K562 (cell line): ENCODE data around the gene NUP160. TPM values are rescaled to one million over a fixed set of nuclear protein-coding genes. Genes with fewer than 3 reads are reported as not detected.

ENCODE experiments used
- ATAC-seq: fragments of 200-7000 bp; cut with Tn5 transposase; 3 replicates; pipeline ENCODE4 v1.9.1; 2020; ENCODE audit warnings: moderate library complexity
- BruUV-seq: library from RNA; stranded (reverse); fragments of 400-500 nt; replicated peaks from 2 replicates; lab custom pipeline; 2021; lab: Mats Ljungman, UMichigan
- CTCF ChIA-PET: fragments of 300-600 bp; formaldehyde crosslinking; extraction: SDS; loops from one replicate; lab custom pipeline; 2021; ENCODE audit warnings: low intra/inter-chr PET ratio; lab: Yijun Ruan, JAX
- POLR2A ChIA-PET: fragments of 300-600, 350-650 bp; sonication (Branson Sonifier 250); formaldehyde crosslinking; extraction: SDS; loops from one replicate; lab custom pipeline; 2021; ENCODE audit warnings: antibody characterized with exemption, inconsistent platforms; lab: Yijun Ruan, JAX
- DNase-seq, 4 experiments: peaks; one replicate each; pipeline versions ENCODE4 v3.0.0 to v3.0.0-alpha.2; 2011 to 2018; ENCODE audit warnings: low spot score in 3 of 4, mixed read lengths in 3 of 4; ENCODE audit errors: extremely low read depth in 1 of 4
- FAIRE-seq: peaks from 2 replicates; lab custom pipeline; 2011; peaks lifted over from hg19 to GRCh38; lab: Jason Lieb, UNC
- H2AFZ ChIP-seq: 2 replicates; pipeline ENCODE4 v1.6.0; 2011; ENCODE audit warnings: low read depth, low read length, control low read depth, inconsistent platforms
- H3K27ac ChIP-seq: fragments of 200-600 bp; 3 replicates; pipeline ENCODE4 v1.8.0; 2011; ENCODE audit warnings: low read depth, mild to moderate bottlenecking, control low read depth, inconsistent platforms, low read length, moderate library complexity, mixed read lengths; ENCODE audit errors: extremely low read depth
- H3K27me3 ChIP-seq, 2 experiments: fragments of 300-600 bp in 1 of 2; 2 replicates in 1 of 2; 3 replicates in 1 of 2; pipeline versions ENCODE4 v1.6.0 to v1.8.0; 2011; ENCODE audit warnings: inconsistent platforms in 2 of 2, low read length in 2 of 2, mild to moderate bottlenecking in 1 of 2, mixed read lengths in 1 of 2, moderate library complexity in 1 of 2; ENCODE audit not compliant: control insufficient read depth in 2 of 2, insufficient read depth in 2 of 2
- H3K36me3 ChIP-seq: fragments of 300-600 bp; 3 replicates; pipeline ENCODE4 v1.8.0; 2011; ENCODE audit warnings: mild to moderate bottlenecking, low read length, inconsistent platforms; ENCODE audit not compliant: control insufficient read depth, insufficient read depth
- H3K4me1 ChIP-seq, 2 experiments: fragments of 200-600 bp in 1 of 2; replicated peaks in 1 of 2; 2 replicates in 1 of 2; 3 replicates in 1 of 2; pipeline versions ENCODE4 v1.5.1 to v1.8.0; 2011; ENCODE audit warnings: inconsistent platforms in 2 of 2, low read length in 2 of 2, mild to moderate bottlenecking in 1 of 2, mixed read lengths in 1 of 2, moderate library complexity in 1 of 2; ENCODE audit not compliant: control insufficient read depth in 2 of 2, insufficient read depth in 2 of 2
- H3K4me2 ChIP-seq: 2 replicates; pipeline ENCODE4 v1.6.1; 2011; ENCODE audit warnings: low read length, control low read depth, inconsistent platforms, mixed read lengths; ENCODE audit not compliant: insufficient read depth
- H3K4me3 ChIP-seq: fragments of 200-600 bp; sonication (generic), shearing (Covaris generic); 2 replicates; pipeline ENCODE4 v1.5.1; 2016; ENCODE audit warnings: control low read depth, inconsistent platforms
- H3K79me2 ChIP-seq: fragments of 200-600 bp; 3 replicates; pipeline ENCODE4 v1.8.0; 2011; ENCODE audit warnings: low read length, inconsistent platforms; ENCODE audit not compliant: control insufficient read depth, insufficient read depth
- H3K9ac ChIP-seq, 2 experiments: 2 replicates each; pipeline versions ENCODE4 v1.6.0 to v1.6.1; 2011; ENCODE audit warnings: low read depth in 2 of 2, low read length in 2 of 2, control low read depth in 1 of 2, inconsistent platforms in 1 of 2, mild to moderate bottlenecking in 1 of 2, mixed read lengths in 1 of 2; ENCODE audit not compliant: insufficient read depth in 1 of 2
- H3K9me1 ChIP-seq: one replicate; pipeline ENCODE4 v1.6.0; 2011; ENCODE audit warnings: inconsistent platforms, mild to moderate bottlenecking, low read length, moderate library complexity; ENCODE audit not compliant: control insufficient read depth, insufficient read depth
- H3K9me3 ChIP-seq: replicated peaks from 2 replicates; pipeline ENCODE4 v1.5.1; 2011; ENCODE audit warnings: low read depth, low read length, inconsistent platforms; ENCODE audit not compliant: control insufficient read depth, insufficient read depth
- H4K20me1 ChIP-seq: replicated peaks from 2 replicates; pipeline ENCODE4 v1.6.1; 2011; ENCODE audit warnings: low read length, inconsistent platforms, mixed read lengths; ENCODE audit not compliant: control insufficient read depth, insufficient read depth
- AFF1 ChIP-seq, 2 experiments: fragments of 450-650 bp; IDR thresholded peaks; 2 replicates each; pipeline ENCODE4 v1.6.1; 2018; ENCODE audit warnings: mild to moderate bottlenecking in 2 of 2, low read depth in 1 of 2; ENCODE audit not compliant: partially characterized antibody in 2 of 2
- ARID1B ChIP-seq: fragments of 450-650 bp; IDR thresholded peaks from 2 replicates; pipeline ENCODE4 v1.6.1; 2016; ENCODE audit warnings: antibody characterized with exemption, mild to moderate bottlenecking, inconsistent platforms
- ATF4 ChIP-seq: fragments of 450-650 bp; formaldehyde crosslinking; IDR thresholded peaks from 2 replicates; pipeline ENCODE4 v1.4.0; 2022; ENCODE audit warnings: mild to moderate bottlenecking, moderate library complexity
- BDP1 ChIP-seq: IDR thresholded peaks from 3 replicates; pipeline ENCODE4 v1.6.1; 2011; ENCODE audit not compliant: insufficient read length, insufficient read depth
- ESRRA ChIP-seq: fragments of 450-650 bp; IDR thresholded peaks from 2 replicates; pipeline ENCODE4 v1.6.1; 2014; ENCODE audit warnings: low read depth, mild to moderate bottlenecking, moderate library complexity, borderline replicate concordance
- NR1H2 ChIP-seq: sonication (generic); formaldehyde crosslinking; IDR thresholded peaks from 2 replicates; pipeline ENCODE4 v1.4.0; 2020; ENCODE audit warnings: mild to moderate bottlenecking, missing genetic modification reagents
- PML ChIP-seq: IDR thresholded peaks from 2 replicates; pipeline ENCODE4 v1.6.1; 2012; ENCODE audit warnings: low read length, inconsistent platforms
- TBL1XR1 ChIP-seq, 2 experiments: IDR thresholded peaks; 2 replicates each; pipeline ENCODE4 v1.6.1; 2012; ENCODE audit warnings: improper control_type of control experiment in 2 of 2, low read length in 2 of 2, mild to moderate bottlenecking in 1 of 2
- TCF7L2 ChIP-seq: fragments of 150-350 bp; IDR thresholded peaks from 2 replicates; pipeline ENCODE4 v1.6.1; 2016; ENCODE audit warnings: low read depth, mild to moderate bottlenecking, low read length, moderate library complexity
- ZBTB43 ChIP-seq: sonication (generic); formaldehyde crosslinking; IDR thresholded peaks from 2 replicates; pipeline ENCODE4 v1.8.0; 2023; ENCODE audit warnings: mild to moderate bottlenecking, missing genetic modification reagents
- ZNF280B ChIP-seq: fragments of 250-450 bp; sonication (Bioruptor Pico); IDR thresholded peaks from 2 replicates; pipeline ENCODE4 v1.5.1; 2021; ENCODE audit warnings: mild to moderate bottlenecking
- ZNF76 ChIP-seq: fragments of 250-450 bp; sonication (Bioruptor Pico); IDR thresholded peaks from 2 replicates; pipeline ENCODE4 v1.4.0; 2020; ENCODE audit warnings: mild to moderate bottlenecking, moderate library complexity, borderline replicate concordance
- WGBS: fragments of 100-300 bp; shearing (Covaris generic); methylation state at CpG from one replicate; pipeline ENCODE4 v1.1.6; 2016; ENCODE audit warnings: low coverage, mixed read lengths; ENCODE audit not compliant: insufficient coverage; ENCODE audit errors: missing lambda C conversion rate; 5-methylcytosine and 5-hydroxymethylcytosine counted together
- in situ Hi-C: fragments of 300-500 bp; cut with MboI; formaldehyde crosslinking; loops from 4 replicates; pipeline ENCODE4 v1.15.0; 2018; ENCODE audit warnings: inconsistent platforms, mixed read lengths
- intact Hi-C: fragments of 100-400 bp; cut with micrococcal nuclease; formaldehyde crosslinking; loops from 2 replicates; pipeline ENCODE4 v1.14.2; 2022
- polyA plus RNA-seq, 8 experiments: library from polyadenylated mRNA; depleted of rRNA in 4 of 8; stranded (reverse) in 5 of 8; unstranded in 3 of 8; fragments of >200 nt; fragmentation: Nextera tagmentation in 2 of 8; fragmentation: Illumina TruSeq in 1 of 8; extraction: Ambion mirVana in 2 of 8; extraction: Trizol in 1 of 8; gene quantifications; 2 replicates each; pipeline versions ENCODE4 v1.2.1 to v1.2.3, GENCODE V29; 2011 to 2014; ENCODE audit warnings: inconsistent platforms in 1 of 8, missing spikeins in 1 of 8
- total RNA-seq, 7 experiments: library from RNA; depleted of rRNA in 6 of 7; stranded (reverse); fragments of >200 nt in 6 of 7; fragmentation: Illumina TruSeq in 2 of 7; extraction: Trizol in 2 of 7; gene quantifications; 2 replicates each; pipeline versions ENCODE4 v1.2.1 to v1.2.3, GENCODE V29; 2011 to 2021; ENCODE audit warnings: low replicate concordance in 1 of 7

The NUP160 gene
- total and polyA plus RNA-seq, 9 of the 15 experiments (the other 6 are each of a cell fraction or from before 2014, with no cell fraction given) = 41.5 to 112 (median 65.0) TPM

- Histone ChIP-seq H3K79me2 (no peaks in the 10 kb centered on the region), H3K27ac (no peak overlapping the region), H4K20me1 (no peaks in the 10 kb centered on the region), H3K27me3 (peaks cover 0 to 4% of the 10 kb centered on the region in 2 experiments; a peak in 1 of 5 replicates), H3K9me1 (no peaks in the 10 kb centered on the region), H2AFZ (no peak overlapping the region), H3K4me3 (no peak overlapping the region), H3K4me2 (no peak overlapping the region), H3K9me3 (no peaks in the 10 kb centered on the region), H3K9ac (no peak overlapping the region), H3K4me1 (no peaks in the 10 kb centered on the region), H3K36me3 (no peaks in the 10 kb centered on the region)
- 27% methylated on average over 5 of the region's 5 CpGs for WGBS
- CTCF ChIA-PET = no interaction called here
- intact Hi-C loops (no loop called here), in situ Hi-C loops (no loop called here)
- ATAC-seq (no peak), FAIRE-seq (no peak), DNase-seq (no peak)
- BruUV-seq = no TSS peak
- POLR2A ChIA-PET = no interaction called here
- no peak for TF ChIP-seq TCF7L2
- TF ChIP-seq PML = no peak
- TF ChIP-seq ESRRA = no peak
- TF ChIP-seq AFF1 (IDR thresholded peaks at IDR 0.05; ENCODE audit: low read depth in 1 of 2, partially characterized antibody in 2 of 2) = no peak
- TF ChIP-seq NR1H2 (CRISPR knock-in tag) = no peak
- TF ChIP-seq ZBTB43 (CRISPR knock-in tag) = no peak
- TF ChIP-seq ATF4 (CRISPR knock-in tag) = no peak
- no peak for TF ChIP-seq ZNF280B (CRISPR knock-in tag)
- no peak for TF ChIP-seq ARID1B
- no peak for TF ChIP-seq BDP1
- no peak for TF ChIP-seq TBL1XR1 (IDR thresholded peaks at IDR 0.05; ENCODE audit: low read length in 2 of 2)
- TF ChIP-seq ZNF76 (CRISPR knock-in tag) = no peak
These were observed 39.9 kb upstream of the NUP160 start for GRCh38 chr11:47887910-47888569.
